ENCODE results near the gene TMEM52.

TMEM52 gene

DNA sequence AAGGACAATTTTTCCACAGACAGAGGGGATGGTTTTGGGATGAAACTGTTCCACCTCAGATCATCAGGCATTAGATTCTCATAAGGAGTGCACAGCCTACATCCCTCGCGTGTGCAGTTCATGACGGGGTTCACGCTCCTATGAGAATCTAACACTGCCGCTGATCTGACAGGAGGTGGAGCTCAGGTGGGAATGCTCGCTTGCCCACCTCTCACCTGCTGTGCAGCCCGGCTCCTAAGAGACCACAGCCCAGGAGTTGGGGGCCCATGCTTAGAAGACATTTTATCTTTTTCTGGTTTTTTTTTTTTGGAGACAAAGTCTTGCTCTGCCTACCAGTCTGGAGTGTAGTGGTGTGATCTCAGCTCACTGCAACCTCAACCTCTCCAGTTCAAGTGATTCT is 44.2 kb downstream of the TMEM52 start:
- Histone ChIP-seq H3K36me3 (ENCODE audit: control insufficient read depth, insufficient read depth, low read length) (peaks cover 8% of the 10 kb centered on the region), H3K9ac (ENCODE audit: low read length) (no peak overlapping the region)

DNA sequence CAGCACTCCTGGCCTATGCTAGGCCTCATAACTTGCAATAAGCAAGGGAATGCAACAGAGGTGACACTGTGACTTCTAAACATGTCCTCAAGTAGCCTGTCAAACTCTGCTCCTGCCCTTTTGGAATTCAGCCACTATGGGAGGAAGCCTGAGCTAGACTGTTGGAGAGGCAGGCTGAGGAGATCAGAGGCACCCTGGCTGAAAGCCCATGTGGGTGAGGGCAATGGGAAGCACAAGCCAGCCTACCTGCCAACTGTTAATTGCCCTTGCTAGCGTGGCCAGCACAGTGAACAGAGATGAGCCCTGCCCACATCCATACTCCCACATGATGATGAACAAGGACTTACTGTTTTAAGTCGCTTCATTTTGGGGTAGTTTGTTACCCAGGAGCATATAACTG is 45.9 kb downstream of the TMEM52 start:
- Histone ChIP-seq H3K27ac (ENCODE audit: low read depth, low read length) (no peak overlapping the region), H3K4me1 (ENCODE audit: control insufficient read depth, insufficient read depth, low read length) (peaks cover 4% of the 10 kb centered on the region), H3K9ac (ENCODE audit: low read length) (peak overlapping the region; percentile 6), H3K27me3 (ENCODE audit: control insufficient read depth, insufficient read depth, low read length) (no peaks in the 10 kb centered on the region), H3K4me3 (ENCODE audit: low read length) (no peak overlapping the region), H3K36me3 (ENCODE audit: control insufficient read depth, insufficient read depth, low read length) (peaks cover 8% of the 10 kb centered on the region)

More for the DNA sequence above, 44.2 kb downstream of the TMEM52 start:
- Histone ChIP-seq H3K4me3 (ENCODE audit: low read length) (no peak overlapping the region), H3K4me1 (ENCODE audit: control insufficient read depth, insufficient read depth, low read length) (peaks cover 4% of the 10 kb centered on the region), H3K27ac (ENCODE audit: low read depth, low read length) (no peak overlapping the region), H3K27me3 (ENCODE audit: control insufficient read depth, insufficient read depth, low read length) (no peaks in the 10 kb centered on the region)

DNA sequence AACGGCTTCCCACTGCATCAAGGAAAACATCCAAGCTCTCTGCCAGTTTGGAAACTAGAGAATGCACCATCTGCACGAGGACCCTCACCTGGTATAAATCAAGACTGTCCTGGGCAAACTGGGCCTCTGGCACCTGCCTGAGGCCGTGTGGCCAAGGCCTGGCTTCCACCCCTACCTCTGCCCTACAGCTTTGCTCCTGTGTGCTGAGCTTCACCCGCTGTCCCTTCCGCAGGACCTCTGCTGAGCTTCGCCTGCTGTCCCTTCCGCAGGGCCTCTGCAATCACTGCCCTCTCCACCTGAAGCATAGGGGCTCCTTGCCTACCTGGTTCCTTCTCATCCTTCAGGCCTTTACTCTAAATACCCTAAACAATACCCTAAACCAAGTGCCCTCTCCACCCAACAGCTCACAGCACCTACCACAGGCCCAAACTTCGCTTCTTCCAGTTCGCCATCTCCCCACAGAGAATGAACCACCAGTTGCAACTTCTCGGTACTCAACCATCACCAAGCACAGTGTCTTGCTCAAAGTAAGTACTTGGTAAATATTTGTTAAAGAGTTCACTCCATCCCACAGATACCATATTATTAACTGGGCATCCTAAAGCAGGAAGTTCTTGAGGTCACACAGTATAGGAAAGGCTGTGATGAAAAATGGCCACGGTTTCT is 46.6 kb downstream of the TMEM52 start:
- H3K9ac ChIP-seq (ENCODE audit: low read length): no peak overlapping the region
- H3K4me3 ChIP-seq (ENCODE audit: low read length): no peak overlapping the region
- H3K27me3 ChIP-seq (ENCODE audit: control insufficient read depth, insufficient read depth, low read length): no peaks in the 10 kb centered on the region
- H3K4me1 ChIP-seq (ENCODE audit: control insufficient read depth, insufficient read depth, low read length): peaks cover 4% of the 10 kb centered on the region
- no peak overlapping the region for H3K27ac ChIP-seq (ENCODE audit: low read depth, low read length)
- peaks cover 8% of the 10 kb centered on the region for H3K36me3 ChIP-seq (ENCODE audit: control insufficient read depth, insufficient read depth, low read length)

DNA sequence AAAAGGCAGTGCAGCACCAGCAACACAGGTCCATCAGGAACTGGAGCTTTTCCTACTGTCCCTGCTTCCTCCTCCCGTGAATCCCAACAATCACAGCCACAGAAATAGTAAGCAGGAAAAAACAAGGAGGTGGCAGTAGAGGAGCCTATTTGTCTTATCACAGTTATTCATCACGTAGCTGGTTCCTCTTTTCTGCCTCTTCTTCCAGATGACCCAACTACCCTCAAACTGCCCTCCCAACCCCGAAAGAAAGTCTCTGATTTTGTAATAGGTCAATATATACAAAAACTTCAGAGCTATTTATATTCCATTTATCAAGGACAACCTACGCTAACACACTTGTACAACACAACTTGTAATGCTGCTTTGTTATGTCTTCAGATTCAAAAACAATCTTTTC is 49.6 kb downstream of the TMEM52 start:
- Histone ChIP-seq H3K4me3 (ENCODE audit: low read length) (no peak overlapping the region), H3K9ac (ENCODE audit: low read length) (no peak overlapping the region), H3K4me1 (ENCODE audit: control insufficient read depth, insufficient read depth, low read length) (peaks cover 6% of the 10 kb centered on the region), H3K27me3 (ENCODE audit: control insufficient read depth, insufficient read depth, low read length) (no peaks in the 10 kb centered on the region), H3K27ac (ENCODE audit: low read depth, low read length) (no peak overlapping the region), H3K36me3 (ENCODE audit: control insufficient read depth, insufficient read depth, low read length) (peaks cover 6% of the 10 kb centered on the region)

All from rectal smooth muscle tissue (tissue), 1 donor.